Parathyroid adenoma (tissue), 2 donors: ENCODE data around the gene MAN2A2.

Experiments used
- H2AFZ ChIP-seq: fragments of 300-600 bp; sonication (generic); one replicate; pipeline ENCODE4 v1.7.0; 2017; ENCODE audit warnings: antibody characterized with exemption, mild to moderate bottlenecking
- H3K27ac ChIP-seq: fragments of 300-600 bp; sonication (generic); one replicate; pipeline ENCODE4 v1.7.0; 2017
- H3K27me3 ChIP-seq: fragments of 300-600 bp; sonication (generic); one replicate; pipeline ENCODE4 v1.7.0; 2017; ENCODE audit warnings: low read length; ENCODE audit not compliant: control insufficient read depth, insufficient read depth
- H3K36me3 ChIP-seq: fragments of 300-600 bp; sonication (generic); one replicate; pipeline ENCODE4 v1.7.0; 2017; ENCODE audit warnings: low read length; ENCODE audit not compliant: control insufficient read depth, insufficient read depth
- H3K4me1 ChIP-seq: fragments of 300-600 bp; sonication (generic); one replicate; pipeline ENCODE4 v1.7.0; 2017; ENCODE audit warnings: control low read depth
- H3K4me2 ChIP-seq: fragments of 300-600 bp; sonication (generic); one replicate; pipeline ENCODE4 v1.7.0; 2017; ENCODE audit warnings: low read length
- H3K4me3 ChIP-seq: fragments of 300-600 bp; sonication (generic); one replicate; pipeline ENCODE4 v1.7.0; 2017; ENCODE audit warnings: low read depth, low read length
- H3K79me2 ChIP-seq: fragments of 300-600 bp; sonication (generic); one replicate; pipeline ENCODE4 v1.7.0; 2017; ENCODE audit warnings: control low read depth
- H3K9ac ChIP-seq: fragments of 300-600 bp; sonication (generic); one replicate; pipeline ENCODE4 v1.7.0; 2017; ENCODE audit warnings: mild to moderate bottlenecking
- H3K9me3 ChIP-seq: fragments of 300-600 bp; sonication (generic); one replicate; pipeline ENCODE4 v1.7.0; 2017; ENCODE audit warnings: low read length; ENCODE audit not compliant: control insufficient read depth
- TF ChIP-seq, protein P1 (sequence below): fragments of 300-600 bp; sonication (generic); IDR thresholded peaks from one replicate; pipeline ENCODE4 v1.7.0; 2017; ENCODE audit warnings: antibody characterized with exemption, mild to moderate bottlenecking
- donor health status: primary hyperparathyroidism.

MAN2A2 gene

DNA sequence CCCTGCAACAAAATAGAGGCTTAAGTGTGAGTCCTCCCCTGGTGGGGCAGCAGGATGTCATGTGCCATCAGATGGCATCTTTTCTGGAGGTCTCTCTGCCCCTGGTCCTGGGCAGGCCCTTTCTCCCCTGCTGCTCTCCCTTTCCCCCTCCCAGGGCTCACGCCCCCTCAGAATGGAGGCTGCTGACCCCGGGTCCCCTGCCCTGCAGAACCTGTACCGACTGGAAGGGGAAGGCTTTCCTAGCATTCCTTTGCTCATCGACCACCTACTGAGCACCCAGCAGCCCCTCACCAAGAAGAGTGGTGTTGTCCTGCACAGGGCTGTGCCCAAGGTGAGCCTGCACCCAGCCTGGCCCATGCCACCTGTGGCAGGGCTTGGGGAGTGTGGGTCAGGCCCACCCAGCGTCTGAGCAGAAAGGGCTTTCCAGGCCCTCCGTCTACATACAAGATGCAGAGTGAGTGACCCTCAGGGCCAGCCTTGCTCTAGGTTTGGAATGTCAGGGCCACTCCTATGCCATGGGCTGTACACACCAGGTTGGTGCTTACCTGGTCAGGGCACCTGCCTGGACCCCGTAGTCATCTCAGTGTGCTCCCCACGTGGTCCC is 11.7 kb upstream of the MAN2A2 start:
- Histone ChIP-seq H3K4me2 (no peak overlapping the region), H3K27me3 (no peaks in the 10 kb centered on the region), H3K27ac (no peak overlapping the region), H3K36me3 (no peaks in the 10 kb centered on the region), H3K9me3 (no peaks in the 10 kb centered on the region), H2AFZ (no peak overlapping the region), H3K4me3 (no peak overlapping the region), H3K4me1 (no peaks in the 10 kb centered on the region), H3K9ac (no peak overlapping the region), H3K79me2 (no peaks in the 10 kb centered on the region)
- TF ChIP-seq, protein P1, sequence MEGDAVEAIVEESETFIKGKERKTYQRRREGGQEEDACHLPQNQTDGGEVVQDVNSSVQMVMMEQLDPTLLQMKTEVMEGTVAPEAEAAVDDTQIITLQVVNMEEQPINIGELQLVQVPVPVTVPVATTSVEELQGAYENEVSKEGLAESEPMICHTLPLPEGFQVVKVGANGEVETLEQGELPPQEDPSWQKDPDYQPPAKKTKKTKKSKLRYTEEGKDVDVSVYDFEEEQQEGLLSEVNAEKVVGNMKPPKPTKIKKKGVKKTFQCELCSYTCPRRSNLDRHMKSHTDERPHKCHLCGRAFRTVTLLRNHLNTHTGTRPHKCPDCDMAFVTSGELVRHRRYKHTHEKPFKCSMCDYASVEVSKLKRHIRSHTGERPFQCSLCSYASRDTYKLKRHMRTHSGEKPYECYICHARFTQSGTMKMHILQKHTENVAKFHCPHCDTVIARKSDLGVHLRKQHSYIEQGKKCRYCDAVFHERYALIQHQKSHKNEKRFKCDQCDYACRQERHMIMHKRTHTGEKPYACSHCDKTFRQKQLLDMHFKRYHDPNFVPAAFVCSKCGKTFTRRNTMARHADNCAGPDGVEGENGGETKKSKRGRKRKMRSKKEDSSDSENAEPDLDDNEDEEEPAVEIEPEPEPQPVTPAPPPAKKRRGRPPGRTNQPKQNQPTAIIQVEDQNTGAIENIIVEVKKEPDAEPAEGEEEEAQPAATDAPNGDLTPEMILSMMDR: no peak

DNA sequence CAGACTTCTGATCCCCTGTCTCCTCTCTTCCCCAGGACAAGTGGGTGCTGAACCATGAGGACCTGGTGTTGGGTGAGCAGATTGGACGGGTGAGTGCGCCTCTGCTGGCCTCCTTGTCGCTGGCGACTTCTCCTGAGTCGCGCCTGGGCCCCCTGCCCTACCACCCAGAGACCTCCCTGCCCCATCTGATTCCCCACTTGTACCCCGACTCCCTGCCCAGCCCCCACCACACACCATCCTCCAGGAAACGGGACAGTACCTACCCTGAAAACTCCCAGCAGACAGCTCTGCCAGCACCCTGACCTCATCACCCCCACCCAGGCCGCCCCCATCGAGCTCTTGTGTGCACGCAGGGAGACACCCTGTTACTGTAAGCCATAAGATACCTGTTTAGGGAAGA is 11.1 kb upstream of the MAN2A2 start:
- no peak overlapping the region for H3K27ac ChIP-seq
- no peak overlapping the region for H2AFZ ChIP-seq
- no peaks in the 10 kb centered on the region for H3K27me3 ChIP-seq
- H3K4me1 ChIP-seq: no peaks in the 10 kb centered on the region
- no peak overlapping the region for H3K9ac ChIP-seq
- no peaks in the 10 kb centered on the region for H3K79me2 ChIP-seq
- H3K4me3 ChIP-seq: no peak overlapping the region
- TF ChIP-seq, protein P1: no peak
- H3K36me3 ChIP-seq: no peaks in the 10 kb centered on the region
- no peak overlapping the region for H3K4me2 ChIP-seq
- H3K9me3 ChIP-seq: no peaks in the 10 kb centered on the region

GRCh38 chr15:90892498-90893174 is 10.5 kb upstream of the MAN2A2 start:
- H2AFZ ChIP-seq: no peak overlapping the region
- H3K4me2 ChIP-seq: no peak overlapping the region
- H3K4me1 ChIP-seq: no peaks in the 10 kb centered on the region
- H3K79me2 ChIP-seq: no peaks in the 10 kb centered on the region
- H3K9me3 ChIP-seq: no peaks in the 10 kb centered on the region
- no peak overlapping the region for H3K9ac ChIP-seq
- H3K27ac ChIP-seq: no peak overlapping the region
- H3K4me3 ChIP-seq: no peak overlapping the region
- TF ChIP-seq, protein P1: no peak
- H3K27me3 ChIP-seq: no peaks in the 10 kb centered on the region
- H3K36me3 ChIP-seq: no peaks in the 10 kb centered on the region

DNA sequence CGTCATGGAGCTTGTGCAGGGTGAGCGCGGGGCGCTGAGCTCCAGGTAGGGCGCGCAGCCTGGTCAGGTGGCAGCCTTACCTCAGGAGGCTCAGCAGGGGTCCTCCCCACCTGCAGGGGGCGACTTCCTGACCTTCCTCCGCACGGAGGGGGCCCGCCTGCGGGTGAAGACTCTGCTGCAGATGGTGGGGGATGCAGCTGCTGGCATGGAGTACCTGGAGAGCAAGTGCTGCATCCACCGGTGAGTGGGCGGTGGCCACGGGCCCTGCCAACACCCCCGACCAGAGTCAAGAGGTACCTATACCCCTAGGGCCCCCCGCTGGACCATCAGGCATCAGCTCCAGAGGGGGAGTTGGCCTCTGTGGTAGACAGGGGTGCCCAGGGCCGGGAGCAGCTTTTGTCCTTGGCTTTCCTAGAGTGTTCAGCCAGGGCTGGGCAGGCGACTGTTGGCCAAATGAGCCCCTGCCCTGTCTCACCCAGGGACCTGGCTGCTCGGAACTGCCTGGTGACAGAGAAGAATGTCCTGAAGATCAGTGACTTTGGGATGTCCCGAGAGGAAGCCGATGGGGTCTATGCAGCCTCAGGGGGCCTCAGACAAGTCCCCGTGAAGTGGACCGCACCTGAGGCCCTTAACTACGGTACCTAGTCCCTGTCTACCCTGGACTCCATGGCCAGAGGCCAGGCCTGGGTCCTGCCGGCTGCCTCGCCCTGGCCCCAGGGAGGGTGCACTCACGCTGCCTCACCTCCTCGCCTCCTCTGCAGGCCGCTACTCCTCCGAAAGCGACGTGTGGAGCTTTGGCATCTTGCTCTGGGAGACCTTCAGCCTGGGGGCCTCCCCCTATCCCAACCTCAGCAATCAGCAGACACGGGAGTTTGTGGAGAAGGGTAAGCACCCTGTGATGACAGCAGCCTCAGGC is 9.7 kb upstream of the MAN2A2 start:
- Histone ChIP-seq H3K36me3 (no peaks in the 10 kb centered on the region), H2AFZ (no peak overlapping the region), H3K9ac (no peak overlapping the region), H3K4me2 (no peak overlapping the region), H3K27me3 (no peaks in the 10 kb centered on the region), H3K27ac (no peak overlapping the region), H3K79me2 (no peaks in the 10 kb centered on the region), H3K4me1 (no peaks in the 10 kb centered on the region), H3K9me3 (no peaks in the 10 kb centered on the region), H3K4me3 (no peak overlapping the region)
- TF ChIP-seq, protein P1: no peak
